ENCODE results near the gene ANO9. TPM values are rescaled to one million over a fixed set of nuclear protein-coding genes. Genes with fewer than 3 reads are reported as not detected.

Gene ANO9
- total and polyA plus RNA-seq, 2 donors (not counting 1 experiment from before 2014, with no cell fraction given), result not detected

Other genes starting within 250 kb of the ANO9 start
- not detected in 2 replicates for gene SCGB1C1, start 248.9 kb downstream of the ANO9 start, total RNA-seq
- not detected in 2 replicates for gene SCGB1C1, start 248.9 kb downstream of the ANO9 start, polyA plus RNA-seq
- 17.2 and 21.1 TPM in 2 replicates for gene BET1L, start 234.6 kb downstream of the ANO9 start, total RNA-seq
- gene BET1L, start 234.6 kb downstream of the ANO9 start, polyA plus RNA-seq, result 63.5 and 70.2 TPM in 2 replicates
- gene RIC8A, start 234.3 kb downstream of the ANO9 start, total RNA-seq, result 153 and 230 TPM in 2 replicates
- 106 and 128 TPM in 2 replicates for gene RIC8A, start 234.3 kb downstream of the ANO9 start, polyA plus RNA-seq
- gene SIRT3, start 205.7 kb downstream of the ANO9 start, total RNA-seq, result 8.8 and 9.5 TPM in 2 replicates
- gene SIRT3, start 205.7 kb downstream of the ANO9 start, polyA plus RNA-seq, result 10.2 and 11.0 TPM in 2 replicates
- gene PSMD13, start 205.0 kb downstream of the ANO9 start, total RNA-seq, result 81.4 and 106 TPM in 2 replicates
- gene PSMD13, start 205.0 kb downstream of the ANO9 start, polyA plus RNA-seq, result 147 and 178 TPM in 2 replicates
- not detected in 2 replicates for gene NLRP6, start 163.6 kb downstream of the ANO9 start, total RNA-seq
- gene NLRP6, start 163.6 kb downstream of the ANO9 start, polyA plus RNA-seq, result not detected in 2 replicates
- gene PGGHG, start 152.9 kb downstream of the ANO9 start, total RNA-seq, result 8.4 and 8.5 TPM in 2 replicates
- gene PGGHG, start 152.9 kb downstream of the ANO9 start, polyA plus RNA-seq, result 3.1 and 4.6 TPM in 2 replicates
- 0.50 TPM in 1 of 2 replicates, not detected in the other for gene IFITM5, start 142.5 kb downstream of the ANO9 start, total RNA-seq
- gene IFITM5, start 142.5 kb downstream of the ANO9 start, polyA plus RNA-seq, result not detected in 2 replicates
- gene IFITM2, start 134.2 kb downstream of the ANO9 start, total RNA-seq, result 51.2 and 96.8 TPM in 2 replicates
- gene IFITM2, start 134.2 kb downstream of the ANO9 start, polyA plus RNA-seq, result 434 and 714 TPM in 2 replicates
- 21.1 and 41.6 TPM in 2 replicates for gene IFITM1, start 128.0 kb downstream of the ANO9 start, total RNA-seq
- 54.9 and 93.0 TPM in 2 replicates for gene IFITM1, start 128.0 kb downstream of the ANO9 start, polyA plus RNA-seq
- 74.1 and 76.0 TPM in 2 replicates for gene IFITM3, start 121.2 kb downstream of the ANO9 start, total RNA-seq
- 482 and 876 TPM in 2 replicates for gene IFITM3, start 121.2 kb downstream of the ANO9 start, polyA plus RNA-seq
- gene B4GALNT4, start 72.5 kb downstream of the ANO9 start, total RNA-seq, result 1.5 and 1.8 TPM in 2 replicates
- 1.4 and 3.8 TPM in 2 replicates for gene B4GALNT4, start 72.5 kb downstream of the ANO9 start, polyA plus RNA-seq
- gene PKP3, start 47.8 kb downstream of the ANO9 start, total RNA-seq, result 0.26 and 0.83 TPM in 2 replicates
- 0.17 and 0.24 TPM in 2 replicates for gene PKP3, start 47.8 kb downstream of the ANO9 start, polyA plus RNA-seq
- gene SIGIRR, start 27.0 kb downstream of the ANO9 start, total RNA-seq, result 13.4 and 16.7 TPM in 2 replicates
- 8.9 and 10.5 TPM in 2 replicates for gene SIGIRR, start 27.0 kb downstream of the ANO9 start, polyA plus RNA-seq
- 31.8 and 36.7 TPM in 2 replicates for gene PTDSS2, start 8.3 kb upstream of the ANO9 start, total RNA-seq
- gene PTDSS2, start 8.3 kb upstream of the ANO9 start, polyA plus RNA-seq, result 17.4 and 18.1 TPM in 2 replicates
- gene RNH1, start 65.2 kb upstream of the ANO9 start, total RNA-seq, result 502 and 561 TPM in 2 replicates
- 102 and 140 TPM in 2 replicates for gene RNH1, start 65.2 kb upstream of the ANO9 start, polyA plus RNA-seq
- 46.7 and 58.5 TPM in 2 replicates for gene HRAS, start 93.6 kb upstream of the ANO9 start, total RNA-seq
- 51.7 and 69.3 TPM in 2 replicates for gene HRAS, start 93.6 kb upstream of the ANO9 start, polyA plus RNA-seq
- gene LRRC56, start 95.5 kb upstream of the ANO9 start, total RNA-seq, result 0.77 and 1.3 TPM in 2 replicates
- gene LRRC56, start 95.5 kb upstream of the ANO9 start, polyA plus RNA-seq, result 0.26 and 0.28 TPM in 2 replicates
- gene LMNTD2, start 118.7 kb upstream of the ANO9 start, total RNA-seq, result 0.17 and 0.26 TPM in 2 replicates
- gene LMNTD2, start 118.7 kb upstream of the ANO9 start, polyA plus RNA-seq, result 0.05 and 0.08 TPM in 2 replicates
- gene RASSF7, start 119.0 kb upstream of the ANO9 start, total RNA-seq, result 1.5 and 2.8 TPM in 2 replicates
- gene RASSF7, start 119.0 kb upstream of the ANO9 start, polyA plus RNA-seq, result 1.4 and 1.6 TPM in 2 replicates
- 16.8 and 18.7 TPM in 2 replicates for gene PHRF1, start 134.5 kb upstream of the ANO9 start, total RNA-seq
- 5.9 and 9.7 TPM in 2 replicates for gene PHRF1, start 134.5 kb upstream of the ANO9 start, polyA plus RNA-seq
- 9.1 and 11.3 TPM in 2 replicates for gene IRF7, start 173.9 kb upstream of the ANO9 start, total RNA-seq
- gene IRF7, start 173.9 kb upstream of the ANO9 start, polyA plus RNA-seq, result 1.3 and 1.6 TPM in 2 replicates
- not detected in 2 replicates for gene CDHR5, start 182.9 kb upstream of the ANO9 start, total RNA-seq
- gene CDHR5, start 182.9 kb upstream of the ANO9 start, polyA plus RNA-seq, result not detected in 2 replicates
- gene SCT, start 185.2 kb upstream of the ANO9 start, total RNA-seq, result not detected in 2 replicates
- not detected in 2 replicates for gene SCT, start 185.2 kb upstream of the ANO9 start, polyA plus RNA-seq
- gene DRD4, start 195.3 kb upstream of the ANO9 start, total RNA-seq, result 0.17 TPM in 1 of 2 replicates, not detected in the other
- not detected in 2 replicates for gene DRD4, start 195.3 kb upstream of the ANO9 start, polyA plus RNA-seq

All from fibroblast of lung (primary cell).